SK-N-SH treated with all-trans-retinoic acid at 6 μM for 48 hours (cell line): ENCODE measurements around the gene GIN1.

ENCODE experiments used
- BACH2 ChIP-seq: fragments of 250-450 bp; sonication (Bioruptor Pico); IDR thresholded peaks from 2 replicates; pipeline ENCODE4 v1.9.0; 2021; ENCODE audit warnings: mild to moderate bottlenecking, borderline replicate concordance
- ESRRG ChIP-seq: fragments of 250-450 bp; sonication (Bioruptor Pico); IDR thresholded peaks from 2 replicates; pipeline ENCODE4 v1.6.1; 2021; ENCODE audit warnings: mild to moderate bottlenecking
- GLIS3 ChIP-seq: fragments of 250-450 bp; sonication (Bioruptor Pico); IDR thresholded peaks from 2 replicates; pipeline ENCODE4 v1.5.0; 2020; ENCODE audit warnings: mild to moderate bottlenecking, moderate library complexity
- ISL1 ChIP-seq: fragments of 250-450 bp; sonication (Bioruptor Pico); IDR thresholded peaks from 2 replicates; pipeline ENCODE4 v2.1.2; 2022; ENCODE audit warnings: mild to moderate bottlenecking, moderate library complexity
- POU6F1 ChIP-seq: fragments of 250-450 bp; sonication (Bioruptor Pico); IDR thresholded peaks from 2 replicates; pipeline ENCODE4 v1.8.0; 2021; ENCODE audit warnings: low read depth, mild to moderate bottlenecking, moderate library complexity, borderline replicate concordance
- PPARA ChIP-seq: fragments of 250-450 bp; sonication (Bioruptor Pico); IDR thresholded peaks from 2 replicates; pipeline ENCODE4 v1.5.0; 2020; ENCODE audit warnings: mild to moderate bottlenecking, borderline replicate concordance
- SNAI2 ChIP-seq: fragments of 250-450 bp; sonication (Bioruptor Pico); IDR thresholded peaks from 2 replicates; pipeline ENCODE4 v1.5.0; 2020; ENCODE audit warnings: mild to moderate bottlenecking, moderate library complexity
- TSHZ2 ChIP-seq: fragments of 250-450 bp; sonication (Bioruptor Pico); IDR thresholded peaks from 2 replicates; pipeline ENCODE4 v1.5.0; 2020; ENCODE audit warnings: mild to moderate bottlenecking, moderate library complexity
- ZFP3 ChIP-seq: fragments of 250-450 bp; sonication (Bioruptor Pico); IDR thresholded peaks from 2 replicates; pipeline ENCODE4 v1.5.0; 2020; ENCODE audit warnings: mild to moderate bottlenecking, moderate library complexity
- ZFP30 ChIP-seq: fragments of 450-650 bp; formaldehyde crosslinking; IDR thresholded peaks from 2 replicates; pipeline ENCODE4 v1.5.0; 2022; ENCODE audit warnings: mild to moderate bottlenecking, moderate library complexity
- ZNF565 ChIP-seq: fragments of 450-650 bp; formaldehyde crosslinking; conservative IDR thresholded peaks from 2 replicates; pipeline ENCODE4 v1.5.0; 2020; ENCODE audit warnings: low read depth, mild to moderate bottlenecking, moderate library complexity
- TF ChIP-seq, protein P1 (sequence below): fragments of 250-450 bp; sonication (Bioruptor Pico); IDR thresholded peaks from 2 replicates; pipeline ENCODE4 v1.8.0; 2020; ENCODE audit warnings: mild to moderate bottlenecking, moderate library complexity, borderline replicate concordance
- TF ChIP-seq, protein P2 (sequence below): fragments of 250-450 bp; sonication (Bioruptor Pico); IDR thresholded peaks from 2 replicates; pipeline ENCODE4 v1.5.1; 2021; ENCODE audit warnings: mild to moderate bottlenecking, moderate library complexity

DNA sequence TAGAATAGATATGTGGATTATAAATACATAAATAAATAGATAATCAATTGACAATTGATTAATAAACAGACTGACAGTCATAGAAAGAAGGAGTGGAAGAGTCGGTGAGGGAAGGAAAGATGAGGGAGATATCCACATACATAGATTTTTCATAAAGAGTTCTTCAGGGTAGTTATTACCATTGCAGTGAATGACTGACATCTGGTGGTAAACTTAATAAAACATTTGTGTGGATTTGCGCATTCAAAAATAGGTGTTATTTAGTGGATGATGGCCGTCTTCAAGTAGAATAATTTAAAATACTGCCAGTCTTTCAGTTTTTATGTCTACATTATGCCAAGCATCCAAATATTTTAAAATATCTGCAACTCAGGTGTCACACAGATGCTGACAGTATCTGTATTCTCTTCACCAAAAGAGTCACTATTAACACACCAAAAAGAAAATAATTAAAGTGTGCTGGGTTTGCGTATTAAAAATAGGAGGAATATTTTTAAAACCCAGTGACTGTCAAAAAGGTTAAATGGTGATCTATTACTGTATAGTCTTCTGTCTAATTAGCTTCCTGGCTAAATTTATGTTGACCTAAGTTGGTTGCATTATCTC, 78.8 kb downstream of the GIN1 start:
- TF ChIP-seq, protein P1, sequence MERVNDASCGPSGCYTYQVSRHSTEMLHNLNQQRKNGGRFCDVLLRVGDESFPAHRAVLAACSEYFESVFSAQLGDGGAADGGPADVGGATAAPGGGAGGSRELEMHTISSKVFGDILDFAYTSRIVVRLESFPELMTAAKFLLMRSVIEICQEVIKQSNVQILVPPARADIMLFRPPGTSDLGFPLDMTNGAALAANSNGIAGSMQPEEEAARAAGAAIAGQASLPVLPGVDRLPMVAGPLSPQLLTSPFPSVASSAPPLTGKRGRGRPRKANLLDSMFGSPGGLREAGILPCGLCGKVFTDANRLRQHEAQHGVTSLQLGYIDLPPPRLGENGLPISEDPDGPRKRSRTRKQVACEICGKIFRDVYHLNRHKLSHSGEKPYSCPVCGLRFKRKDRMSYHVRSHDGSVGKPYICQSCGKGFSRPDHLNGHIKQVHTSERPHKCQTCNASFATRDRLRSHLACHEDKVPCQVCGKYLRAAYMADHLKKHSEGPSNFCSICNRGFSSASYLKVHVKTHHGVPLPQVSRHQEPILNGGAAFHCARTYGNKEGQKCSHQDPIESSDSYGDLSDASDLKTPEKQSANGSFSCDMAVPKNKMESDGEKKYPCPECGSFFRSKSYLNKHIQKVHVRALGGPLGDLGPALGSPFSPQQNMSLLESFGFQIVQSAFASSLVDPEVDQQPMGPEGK (CRISPR knock-in tag): no peak
- TF ChIP-seq TSHZ2 (CRISPR knock-in tag) (no peak), SNAI2 (CRISPR knock-in tag) (no peak), ZFP3 (CRISPR knock-in tag) (no peak), ZFP30 (CRISPR knock-in tag) (no peak), BACH2 (no peak), POU6F1 (CRISPR knock-in tag) (no peak), ISL1 (CRISPR knock-in tag) (no peak), PPARA (no peak), ZNF565 (no peak), ESRRG (no peak), GLIS3 (CRISPR knock-in tag) (no peak)
- TF ChIP-seq, protein P2, sequence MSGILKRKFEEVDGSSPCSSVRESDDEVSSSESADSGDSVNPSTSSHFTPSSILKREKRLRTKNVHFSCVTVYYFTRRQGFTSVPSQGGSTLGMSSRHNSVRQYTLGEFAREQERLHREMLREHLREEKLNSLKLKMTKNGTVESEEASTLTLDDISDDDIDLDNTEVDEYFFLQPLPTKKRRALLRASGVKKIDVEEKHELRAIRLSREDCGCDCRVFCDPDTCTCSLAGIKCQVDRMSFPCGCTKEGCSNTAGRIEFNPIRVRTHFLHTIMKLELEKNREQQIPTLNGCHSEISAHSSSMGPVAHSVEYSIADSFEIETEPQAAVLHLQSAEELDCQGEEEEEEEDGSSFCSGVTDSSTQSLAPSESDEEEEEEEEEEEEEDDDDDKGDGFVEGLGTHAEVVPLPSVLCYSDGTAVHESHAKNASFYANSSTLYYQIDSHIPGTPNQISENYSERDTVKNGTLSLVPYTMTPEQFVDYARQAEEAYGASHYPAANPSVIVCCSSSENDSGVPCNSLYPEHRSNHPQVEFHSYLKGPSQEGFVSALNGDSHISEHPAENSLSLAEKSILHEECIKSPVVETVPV (CRISPR knock-in tag): no peak
